ENCODE data around the gene CCNK. TPM values are rescaled to one million over a fixed set of nuclear protein-coding genes. Genes with fewer than 3 reads are reported as not detected.

The CCNK gene
- total and polyA plus RNA-seq, 4 donors = 17.0 to 91.9 (median 33.5) TPM

GRCh38 chr14:99542566-99542965, 61.4 kb downstream of the CCNK start:
- no peak overlapping the region for H3K9ac ChIP-seq (ENCODE audit: insufficient read depth in 1 of 2, low read length in 2 of 2)
- H3K9me3 ChIP-seq (ENCODE audit: control insufficient read depth in 4 of 4, insufficient read depth in 3 of 4, low read length in 3 of 4) = no peaks in the 10 kb centered on the region
- peaks cover 0 to 21% (median 14%) of the 10 kb centered on the region in 5 donors for H3K4me1 ChIP-seq (ENCODE audit: control insufficient read depth in 5 of 5, insufficient read depth in 5 of 5, low read length in 5 of 5)
- TF ChIP-seq, protein P1, sequence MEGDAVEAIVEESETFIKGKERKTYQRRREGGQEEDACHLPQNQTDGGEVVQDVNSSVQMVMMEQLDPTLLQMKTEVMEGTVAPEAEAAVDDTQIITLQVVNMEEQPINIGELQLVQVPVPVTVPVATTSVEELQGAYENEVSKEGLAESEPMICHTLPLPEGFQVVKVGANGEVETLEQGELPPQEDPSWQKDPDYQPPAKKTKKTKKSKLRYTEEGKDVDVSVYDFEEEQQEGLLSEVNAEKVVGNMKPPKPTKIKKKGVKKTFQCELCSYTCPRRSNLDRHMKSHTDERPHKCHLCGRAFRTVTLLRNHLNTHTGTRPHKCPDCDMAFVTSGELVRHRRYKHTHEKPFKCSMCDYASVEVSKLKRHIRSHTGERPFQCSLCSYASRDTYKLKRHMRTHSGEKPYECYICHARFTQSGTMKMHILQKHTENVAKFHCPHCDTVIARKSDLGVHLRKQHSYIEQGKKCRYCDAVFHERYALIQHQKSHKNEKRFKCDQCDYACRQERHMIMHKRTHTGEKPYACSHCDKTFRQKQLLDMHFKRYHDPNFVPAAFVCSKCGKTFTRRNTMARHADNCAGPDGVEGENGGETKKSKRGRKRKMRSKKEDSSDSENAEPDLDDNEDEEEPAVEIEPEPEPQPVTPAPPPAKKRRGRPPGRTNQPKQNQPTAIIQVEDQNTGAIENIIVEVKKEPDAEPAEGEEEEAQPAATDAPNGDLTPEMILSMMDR (IDR thresholded peaks at IDR 0.05; ENCODE audit: control extremely low read depth, extremely low read depth) = no peak
- no peak overlapping the region for H3K27ac ChIP-seq (ENCODE audit: low read depth in 1 of 2, low read length in 1 of 2)
- no peaks in the 10 kb centered on the region for H3K36me3 ChIP-seq (ENCODE audit: control insufficient read depth in 4 of 4, insufficient read depth in 4 of 4, low read length in 4 of 4)
- DNase-seq (no peak), ATAC-seq (ENCODE audit: insufficient read depth, low FRiP score) (no peak)
- H3K27me3 ChIP-seq (ENCODE audit: control insufficient read depth in 3 of 3, insufficient read depth in 3 of 3, low read length in 2 of 3) = no peaks in the 10 kb centered on the region
- 87 to 89% methylated on average over 13 of the region's 13 CpGs for WGBS, 2 donors
- no peak overlapping the region for H3K4me3 ChIP-seq

- DNase-seq (no peak), ATAC-seq (ENCODE audit: insufficient read depth, low FRiP score) (no peak)
- no peaks in the 10 kb centered on the region for H3K9me3 ChIP-seq (ENCODE audit: control insufficient read depth in 4 of 4, insufficient read depth in 3 of 4, low read length in 3 of 4)
- TF ChIP-seq, protein P1 (IDR thresholded peaks at IDR 0.05; ENCODE audit: control extremely low read depth, extremely low read depth) = no peak
- H3K27ac ChIP-seq (ENCODE audit: low read depth in 1 of 2, low read length in 1 of 2) = no peak overlapping the region
- no peak overlapping the region for H3K9ac ChIP-seq (ENCODE audit: insufficient read depth in 1 of 2, low read length in 2 of 2)
- no peaks in the 10 kb centered on the region for H3K27me3 ChIP-seq (ENCODE audit: control insufficient read depth in 3 of 3, insufficient read depth in 3 of 3, low read length in 2 of 3)
- no peak overlapping the region for H3K4me3 ChIP-seq
- H3K36me3 ChIP-seq (ENCODE audit: control insufficient read depth in 4 of 4, insufficient read depth in 4 of 4, low read length in 4 of 4) = no peaks in the 10 kb centered on the region
- WGBS, 2 donors = 91 to 93% methylated on average over 4 of the region's 4 CpGs
- H3K4me1 ChIP-seq (ENCODE audit: control insufficient read depth in 5 of 5, insufficient read depth in 5 of 5, low read length in 5 of 5) = peaks cover 0 to 21% (median 8%) of the 10 kb centered on the region in 5 donors
These were observed 62.2 kb downstream of the CCNK start for GRCh38 chr14:99543370-99543769.

DNA sequence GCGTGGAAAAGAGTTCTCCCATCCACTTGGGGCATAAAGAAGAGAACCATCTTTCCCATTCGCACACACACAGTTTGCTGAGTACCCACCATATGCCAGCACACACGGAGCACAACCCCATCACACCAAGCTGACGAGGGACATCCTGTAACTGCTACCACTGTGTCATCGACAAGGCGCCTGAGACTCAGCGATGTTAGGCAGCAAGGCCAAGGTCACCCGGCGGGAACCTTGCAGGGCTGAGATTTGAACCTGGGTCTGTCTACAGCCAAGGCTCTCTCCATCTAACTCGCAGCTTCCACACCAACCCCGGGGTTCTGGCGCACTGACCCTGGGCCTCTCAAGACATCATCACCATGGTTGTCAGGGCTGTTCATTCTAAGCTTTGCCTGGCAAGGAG, 62.8 kb downstream of the CCNK start:
- whole genome bisulfite sequencing, 2 donors = 92% methylated on average over 12 of the region's 12 CpGs
- Histone ChIP-seq H3K27ac (ENCODE audit: low read depth in 1 of 2, low read length in 1 of 2) (no peak overlapping the region), H3K4me3 (no peak overlapping the region), H3K9me3 (ENCODE audit: control insufficient read depth in 4 of 4, insufficient read depth in 3 of 4, low read length in 3 of 4) (no peaks in the 10 kb centered on the region), H3K9ac (ENCODE audit: insufficient read depth in 1 of 2, low read length in 2 of 2) (no peak overlapping the region), H3K4me1 (ENCODE audit: control insufficient read depth in 5 of 5, insufficient read depth in 5 of 5, low read length in 5 of 5) (peaks cover 0 to 21% (median 6%) of the 10 kb centered on the region in 5 donors), H3K36me3 (ENCODE audit: control insufficient read depth in 4 of 4, insufficient read depth in 4 of 4, low read length in 4 of 4) (no peaks in the 10 kb centered on the region), H3K27me3 (ENCODE audit: control insufficient read depth in 3 of 3, insufficient read depth in 3 of 3, low read length in 2 of 3) (no peaks in the 10 kb centered on the region)
- ATAC-seq (ENCODE audit: insufficient read depth, low FRiP score) (no peak), DNase-seq (no peak)
- TF ChIP-seq, protein P1 (IDR thresholded peaks at IDR 0.05; ENCODE audit: control extremely low read depth, extremely low read depth) = no peak

- TF ChIP-seq, protein P1 (IDR thresholded peaks at IDR 0.05; ENCODE audit: control extremely low read depth, extremely low read depth) = no peak
These were observed 63.8 kb downstream of the CCNK start for GRCh38 chr14:99544991-99545390.

More at GRCh38 chr14:99544991-99545390, 63.8 kb downstream of the CCNK start:
- H3K27me3 ChIP-seq (ENCODE audit: control insufficient read depth in 3 of 3, insufficient read depth in 3 of 3, low read length in 2 of 3) = no peaks in the 10 kb centered on the region
- no peaks in the 10 kb centered on the region for H3K36me3 ChIP-seq (ENCODE audit: control insufficient read depth in 4 of 4, insufficient read depth in 4 of 4, low read length in 4 of 4)
- WGBS, 2 donors = 81 to 84% methylated on average over 11 of the region's 11 CpGs
- no peak overlapping the region for H3K4me3 ChIP-seq
- DNase-seq (no peak), ATAC-seq (ENCODE audit: insufficient read depth, low FRiP score) (no peak)
- no peak overlapping the region for H3K9ac ChIP-seq (ENCODE audit: insufficient read depth in 1 of 2, low read length in 2 of 2)
- H3K4me1 ChIP-seq (ENCODE audit: control insufficient read depth in 5 of 5, insufficient read depth in 5 of 5, low read length in 5 of 5) = peaks cover 0 to 25% (median 6%) of the 10 kb centered on the region in 5 donors
- no peak overlapping the region for H3K27ac ChIP-seq (ENCODE audit: low read depth in 1 of 2, low read length in 1 of 2)
- H3K9me3 ChIP-seq (ENCODE audit: control insufficient read depth in 4 of 4, insufficient read depth in 3 of 4, low read length in 3 of 4) = no peaks in the 10 kb centered on the region
